GM18505 (cell line): Measurements from ENCODE around the gene TLL2.

ENCODE experiments used
- ATAC-seq: cut with Tn5 transposase; IDR thresholded peaks from one replicate; pipeline ENCODE4 v1.9.1; 2021; ENCODE audit not compliant: unreplicated experiment
- POLR2A ChIP-seq: IDR thresholded peaks from 4 replicates; pipeline ENCODE4 v1.6.1; 2011; ENCODE audit warnings: borderline replicate concordance; ENCODE audit not compliant: insufficient read depth, insufficient read length; ENCODE audit errors: extremely low read depth

The TLL2 gene

DNA sequence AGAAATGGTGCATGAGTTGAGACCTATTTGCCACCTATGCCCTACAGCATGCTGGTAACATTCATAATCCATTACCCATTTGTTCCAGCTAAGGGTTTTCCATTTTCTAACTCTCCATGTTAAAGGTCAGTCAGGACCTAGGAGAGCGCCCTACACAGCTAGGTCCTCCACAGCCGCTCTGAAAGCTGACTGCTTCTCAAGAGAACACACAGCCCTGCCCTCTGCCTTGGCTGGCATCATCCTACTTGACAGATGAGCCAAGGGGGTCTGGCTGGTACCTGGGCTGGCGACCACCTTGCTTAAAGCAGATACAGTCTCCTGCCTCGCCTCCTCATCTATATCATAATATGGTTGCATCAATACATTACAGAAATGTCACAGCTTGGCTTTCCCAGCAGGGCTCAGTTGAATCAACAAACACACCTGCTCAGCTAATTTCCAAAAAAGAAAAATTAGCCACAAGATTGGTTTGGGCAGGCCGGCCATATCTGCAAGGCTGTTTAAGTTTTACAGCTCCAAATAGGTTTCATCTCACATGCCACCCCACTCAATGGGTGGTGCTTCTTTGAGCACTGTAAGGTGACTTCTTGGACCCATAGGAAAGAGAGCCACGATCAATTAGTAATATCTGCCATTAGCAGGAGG lies 17.3 kb downstream of the TLL2 start:
- TF ChIP-seq POLR2A = no peak
- no peak for ATAC-seq

DNA sequence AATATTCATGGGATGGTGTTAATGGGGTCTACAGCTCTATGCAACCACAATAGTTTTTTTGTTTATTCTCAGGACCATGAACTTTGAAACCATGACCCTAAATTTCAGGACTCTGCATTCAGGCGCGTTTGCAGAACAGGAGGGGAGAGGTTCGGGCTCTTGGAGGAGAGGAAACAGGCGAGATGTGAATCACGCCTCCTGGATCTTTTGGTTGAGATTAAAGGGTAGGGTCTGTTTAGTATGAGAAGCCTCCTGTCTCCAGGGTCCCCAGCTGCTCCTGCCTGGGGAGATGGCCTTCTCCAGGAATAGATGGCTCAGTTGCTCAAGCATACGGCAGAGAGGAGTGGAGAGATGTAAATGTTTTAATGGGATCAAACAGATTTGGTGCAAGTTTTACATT lies 18.2 kb downstream of the TLL2 start:
- TF ChIP-seq POLR2A = no peak
- ATAC-seq = no peak

DNA sequence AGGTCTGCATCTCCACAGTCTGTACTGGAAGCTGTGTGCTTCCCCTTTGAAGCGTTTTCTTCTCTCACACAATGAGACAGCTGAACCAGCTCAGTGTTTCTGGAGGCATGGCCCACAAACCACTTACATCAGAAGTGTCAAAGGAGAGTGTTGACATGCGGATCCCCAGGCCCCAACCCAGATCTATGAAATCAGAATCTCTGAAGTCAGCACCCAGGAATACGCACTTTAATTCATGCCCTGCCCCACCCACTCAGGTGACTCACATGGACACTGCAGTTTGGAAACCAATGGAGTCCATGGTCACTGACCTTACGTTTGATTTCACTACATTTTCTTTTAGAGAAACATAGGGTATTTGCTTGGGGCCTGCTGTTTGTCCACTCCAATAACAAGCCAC lies 19.0 kb downstream of the TLL2 start:
- TF ChIP-seq POLR2A = no peak

DNA sequence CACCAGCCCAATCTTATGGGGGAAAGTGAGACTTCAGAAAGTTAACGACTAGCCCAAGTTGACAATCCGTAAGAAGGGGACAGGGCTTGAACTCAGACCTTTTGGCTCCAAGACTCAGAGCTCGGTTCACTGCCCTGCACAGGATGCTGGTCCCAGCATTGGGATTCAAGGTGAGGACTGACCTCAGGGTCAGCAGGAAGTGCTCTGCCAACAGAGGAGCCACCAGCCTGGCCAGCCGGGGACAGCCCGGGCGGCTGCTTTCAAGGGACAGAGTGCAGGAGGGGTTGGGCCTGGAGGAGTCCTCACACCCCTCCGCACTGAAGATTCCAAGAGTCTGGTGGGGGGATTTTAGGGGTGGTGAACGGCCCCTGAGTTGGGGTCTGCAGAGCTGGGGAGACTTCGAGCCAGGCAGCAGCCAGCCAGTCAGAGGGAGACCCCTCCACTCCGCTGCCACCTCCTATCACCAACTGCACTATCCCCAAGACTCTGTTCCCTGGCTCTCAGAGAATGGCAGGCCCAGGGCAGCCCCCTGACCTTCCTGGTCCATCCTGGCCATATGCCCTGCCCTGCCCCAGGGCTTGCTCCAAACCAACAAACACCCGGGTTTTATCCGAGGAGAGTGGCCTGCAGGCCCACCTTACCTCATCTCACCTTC lies 19.7 kb downstream of the TLL2 start:
- ATAC-seq = no peak
- TF ChIP-seq POLR2A = no peak

More for the DNA sequence above, 19.0 kb downstream of the TLL2 start:
- ATAC-seq = no peak

DNA sequence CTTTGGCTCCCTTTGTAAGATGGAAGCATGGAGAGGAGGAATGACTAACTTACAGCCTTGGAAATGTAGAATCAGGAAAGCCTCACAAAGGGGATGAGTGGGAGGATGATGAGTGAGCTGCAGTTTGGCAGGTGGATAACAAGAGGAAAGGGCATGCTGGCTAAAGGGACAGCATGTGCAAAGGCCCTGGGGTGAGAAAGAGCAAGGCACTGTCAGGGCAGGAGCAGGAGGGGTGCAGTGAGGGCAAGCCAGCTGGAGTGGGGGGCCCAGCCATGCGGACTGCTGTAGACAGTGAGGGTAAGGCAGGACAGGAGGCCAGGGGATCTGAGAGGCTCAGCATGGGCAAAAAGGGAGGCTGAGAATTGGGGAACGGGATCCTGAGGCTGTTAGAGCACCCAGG lies 20.5 kb downstream of the TLL2 start:
- TF ChIP-seq POLR2A = no peak
- ATAC-seq = no peak

DNA sequence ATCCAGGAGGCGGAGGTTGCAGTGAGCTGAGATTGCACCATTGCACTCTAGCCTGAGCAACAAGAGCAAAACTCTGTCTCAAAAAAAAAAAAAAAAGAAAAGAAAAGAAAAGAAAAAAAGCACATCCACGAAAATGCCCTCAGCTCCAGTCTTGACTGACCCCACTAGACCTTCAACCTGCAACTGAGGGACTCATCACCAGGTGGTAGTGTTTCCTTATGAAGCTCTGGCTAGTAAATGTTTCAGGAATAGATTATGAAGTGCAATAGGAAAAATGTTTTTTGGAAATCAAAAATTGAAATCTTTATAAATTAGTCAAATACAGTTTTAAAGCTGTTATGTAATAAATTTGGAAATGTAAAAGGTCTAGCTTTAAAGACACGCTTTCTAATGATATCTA lies 22.4 kb downstream of the TLL2 start:
- TF ChIP-seq POLR2A = no peak

DNA sequence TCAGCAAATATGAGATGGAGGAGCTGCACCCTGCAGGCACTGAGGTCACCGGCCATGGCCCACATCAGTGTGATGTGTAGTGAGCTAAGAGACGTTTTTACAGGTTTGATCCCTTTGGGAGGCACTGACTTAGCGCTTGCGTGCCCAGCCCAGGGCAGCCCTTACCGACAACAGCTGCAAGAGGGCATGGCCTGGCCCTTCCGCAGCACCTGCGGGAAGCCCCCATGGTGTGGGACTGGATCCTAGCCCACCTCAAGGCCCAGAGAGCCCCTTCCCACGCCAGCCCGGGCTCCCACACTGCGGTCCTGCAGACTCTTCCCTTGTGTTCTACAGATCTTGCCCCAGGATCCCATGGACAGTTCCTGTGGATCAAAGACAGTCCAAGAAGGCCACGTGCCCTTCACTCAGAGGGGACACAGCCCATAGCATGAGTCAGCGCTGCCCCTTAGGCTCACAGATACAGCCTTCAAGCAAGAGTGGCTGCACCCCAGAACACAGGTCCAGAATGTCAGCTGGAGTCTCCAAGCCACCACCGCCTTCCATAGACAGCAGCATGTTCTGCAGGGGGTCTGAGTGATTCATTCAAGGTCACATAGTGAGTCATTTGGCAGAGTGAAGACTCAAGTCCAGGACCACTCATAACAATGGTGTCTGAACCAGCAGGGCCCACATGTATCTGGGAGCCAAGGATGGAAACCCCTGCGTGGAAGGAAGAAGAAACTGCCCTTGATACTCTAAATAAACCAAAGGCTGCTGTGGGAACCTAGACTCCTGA lies 25.4 kb downstream of the TLL2 start:
- ATAC-seq = no peak
- no peak for TF ChIP-seq POLR2A

More for the DNA sequence above, 22.4 kb downstream of the TLL2 start:
- ATAC-seq = no peak

DNA sequence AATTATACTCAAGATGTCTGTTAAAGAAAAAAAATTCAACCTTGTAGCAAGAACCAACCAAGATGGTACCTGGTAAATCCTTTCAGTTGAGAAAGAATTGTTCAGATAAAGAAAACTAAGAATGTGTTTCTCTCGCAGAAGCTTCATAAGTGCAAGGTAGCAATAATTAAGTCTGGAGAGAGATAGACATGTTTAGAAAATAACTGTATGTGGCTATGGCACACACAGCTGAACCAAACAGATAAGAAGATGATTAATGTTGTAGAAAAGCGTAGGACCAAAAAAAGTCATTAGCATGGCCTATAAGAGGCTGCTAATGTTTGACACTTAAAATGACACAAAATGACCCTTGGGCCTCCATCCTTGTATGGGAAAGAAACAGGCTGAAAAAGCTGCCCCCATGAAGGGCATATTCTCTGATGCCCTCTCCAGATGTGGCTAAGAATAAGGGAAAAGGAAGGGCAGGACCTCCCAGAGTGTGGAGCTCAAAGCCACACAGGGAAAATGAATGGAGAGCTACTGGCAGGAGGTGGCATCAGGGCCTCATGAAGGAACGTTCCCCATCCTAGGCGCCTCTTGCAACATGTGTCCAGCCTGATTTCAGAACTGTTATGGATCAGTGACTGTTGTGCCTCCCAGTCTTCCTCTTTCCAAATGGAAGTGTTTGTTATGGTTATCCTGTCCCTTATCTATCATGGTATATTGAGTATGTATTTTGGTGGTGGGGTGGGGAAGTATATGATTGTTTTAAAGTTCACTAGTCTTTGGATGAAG lies 30.7 kb downstream of the TLL2 start:
- ATAC-seq = no peak
- no peak for TF ChIP-seq POLR2A

DNA sequence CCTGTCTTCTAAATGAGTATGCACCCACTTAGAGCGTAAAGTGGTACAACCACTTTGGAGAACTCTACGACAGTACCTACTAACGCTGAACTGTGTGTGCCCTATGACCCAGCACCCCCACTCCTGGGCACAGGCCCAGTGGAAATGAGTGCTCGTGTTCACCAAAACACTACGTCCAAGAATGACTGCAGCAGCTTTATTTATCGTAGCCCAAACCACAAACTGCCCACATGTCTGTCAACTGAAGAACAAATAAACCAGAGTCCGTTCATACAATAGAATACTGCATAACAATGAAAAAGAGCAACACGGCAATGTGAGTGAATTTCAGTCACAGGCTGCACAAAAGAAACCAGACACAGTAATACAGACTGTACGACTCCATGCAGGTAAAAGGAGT lies 35.4 kb downstream of the TLL2 start:
- ATAC-seq = no peak

DNA sequence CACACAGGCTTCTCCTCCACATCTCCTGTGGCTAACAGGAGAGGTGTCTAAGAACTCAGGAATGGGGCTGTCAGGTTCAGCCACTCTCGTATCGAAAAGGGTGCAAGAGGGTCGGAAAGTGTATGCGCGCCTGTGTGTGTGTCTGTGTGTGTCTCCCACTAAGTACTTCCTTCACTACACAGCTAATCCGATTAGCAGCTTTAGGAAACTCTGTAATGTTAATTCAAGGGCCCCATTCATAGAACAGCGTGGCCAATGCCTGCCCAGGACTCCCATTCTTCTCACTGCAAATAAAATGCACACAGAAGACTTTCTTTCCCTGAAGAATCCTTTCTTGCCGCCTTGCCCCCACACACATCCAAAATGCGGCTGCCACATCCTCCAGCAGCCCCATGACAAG lies 39.9 kb downstream of the TLL2 start:
- no peak for TF ChIP-seq POLR2A
- ATAC-seq = no peak

More for the DNA sequence above, 35.4 kb downstream of the TLL2 start:
- no peak for TF ChIP-seq POLR2A

DNA sequence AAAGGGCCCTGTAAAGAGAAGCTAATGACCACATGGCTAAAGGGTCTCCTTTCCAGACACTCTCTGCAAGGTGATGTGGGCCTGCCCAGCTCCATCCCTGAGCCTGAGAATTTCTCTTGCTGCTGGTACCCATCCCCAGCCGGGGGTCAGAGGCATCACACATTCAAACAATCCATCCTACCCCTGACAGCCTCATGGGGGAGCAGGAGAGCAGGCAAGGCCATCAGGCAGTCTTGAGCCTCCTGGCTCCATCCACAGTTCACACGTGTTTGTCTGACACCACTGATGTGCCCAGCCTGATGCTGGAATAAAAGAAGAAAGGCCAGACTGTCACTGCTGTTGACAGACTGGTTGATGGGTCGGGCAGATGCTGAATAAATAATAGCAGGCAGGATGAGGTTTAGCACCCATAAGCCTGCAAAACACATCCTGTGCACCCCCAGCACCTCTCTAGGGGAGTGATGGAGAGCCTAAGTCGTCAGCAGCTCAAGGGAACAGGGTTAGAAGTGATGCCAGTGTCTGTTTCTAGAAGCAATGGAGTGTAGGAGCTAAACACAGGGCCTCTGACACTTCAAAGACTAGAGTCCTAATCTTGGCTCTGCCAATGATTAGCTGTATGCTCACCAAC lies 43.5 kb downstream of the TLL2 start:
- no peak for TF ChIP-seq POLR2A
- ATAC-seq = no peak

DNA sequence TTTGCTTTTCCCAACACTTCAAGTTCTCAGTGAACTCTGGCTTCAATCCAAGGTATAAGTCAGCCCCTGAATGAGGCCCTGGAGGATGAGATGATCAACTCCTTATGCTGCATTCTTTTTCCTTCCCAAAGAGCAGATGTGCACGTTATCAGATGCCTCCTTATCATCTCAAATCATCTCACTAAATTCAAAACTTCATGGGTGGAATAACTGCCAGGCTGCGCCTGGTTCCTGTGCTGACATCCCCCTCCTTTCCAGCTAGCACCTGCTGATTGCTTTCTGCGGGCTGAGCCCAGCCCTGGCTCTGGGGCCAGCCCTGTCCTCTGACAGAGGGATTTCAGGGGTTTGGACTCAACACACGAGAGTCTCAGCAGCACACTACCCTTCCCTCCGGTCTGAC lies 44.9 kb downstream of the TLL2 start:
- no peak for TF ChIP-seq POLR2A
- no peak for ATAC-seq

DNA sequence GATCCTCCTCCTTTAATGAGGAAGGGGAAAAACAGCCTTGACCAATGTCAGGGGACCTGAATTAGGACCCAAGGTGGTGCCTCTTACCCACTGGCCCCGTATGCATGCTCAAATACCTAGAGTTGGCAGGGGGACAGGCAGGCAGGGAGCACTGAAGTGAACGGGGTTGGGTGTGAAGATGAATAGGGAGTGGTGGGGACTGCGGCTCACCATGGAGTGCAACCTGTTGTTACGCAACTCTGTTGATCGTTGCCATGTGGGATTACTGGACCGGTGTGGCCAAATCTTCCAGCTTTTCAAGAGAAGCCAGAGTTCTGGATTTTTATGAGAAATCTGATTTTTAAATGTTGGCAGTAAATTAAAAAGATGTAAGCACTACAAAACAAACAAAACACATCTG lies 48.1 kb downstream of the TLL2 start:
- no peak for TF ChIP-seq POLR2A
- ATAC-seq = no peak
